Measurements from ENCODE around the gene SMARCE1.

Gene SMARCE1

DNA sequence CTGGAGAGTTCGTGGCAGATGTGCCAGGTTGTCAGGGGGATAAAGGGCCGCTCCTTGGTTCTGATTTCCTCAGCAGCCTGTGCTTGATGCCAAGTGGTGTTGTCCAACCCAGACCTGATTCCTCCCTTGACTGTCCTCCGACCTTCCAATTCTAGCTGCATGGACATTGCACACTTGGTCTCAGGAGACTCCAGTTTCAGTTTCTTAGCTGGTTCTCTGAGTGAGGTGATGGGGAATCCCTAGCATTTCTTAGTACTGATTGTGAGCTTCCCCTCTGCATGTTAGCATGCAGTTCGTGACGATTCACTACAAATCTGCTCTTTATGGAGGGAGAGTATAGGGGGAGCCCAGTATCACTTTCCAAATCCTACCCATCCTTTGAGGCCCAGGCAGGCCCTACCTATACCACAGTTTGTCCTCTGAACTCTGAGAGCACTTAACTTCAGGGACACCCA lies 70.0 kb downstream of the SMARCE1 start:
- FAIRE-seq, result no peak

DNA sequence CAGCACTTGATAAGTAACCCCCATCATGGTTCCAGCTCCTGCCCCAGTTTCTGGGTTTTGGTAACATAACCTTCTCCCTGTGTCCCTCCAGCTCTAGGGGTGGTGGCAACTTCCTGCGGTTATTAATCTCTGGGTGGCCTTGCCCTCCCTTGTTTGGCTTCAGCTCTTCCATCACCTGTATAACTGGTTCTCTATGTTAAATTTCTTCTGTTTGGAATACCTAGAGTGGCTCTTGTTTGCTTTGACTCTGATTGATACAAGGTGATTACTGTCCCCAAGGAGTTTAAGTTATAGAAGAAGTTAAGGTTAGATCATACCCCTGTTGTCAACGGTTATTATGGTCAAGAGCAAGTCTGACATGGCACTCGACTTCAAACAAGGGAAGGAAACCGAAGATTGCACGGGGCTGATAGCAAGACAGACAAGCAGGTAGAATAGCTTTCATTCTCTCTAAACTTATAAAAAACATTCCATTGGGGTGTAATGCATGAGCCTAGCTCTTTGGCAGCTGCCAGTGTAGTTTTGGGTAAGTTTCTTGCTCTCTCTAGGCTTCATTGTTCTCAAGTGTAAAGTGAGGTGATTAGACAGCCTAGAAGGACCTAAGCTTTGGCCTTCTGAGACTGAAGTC lies 71.4 kb downstream of the SMARCE1 start:
- no peak for FAIRE-seq

Data from endometrium (tissue), 2 donors.